Endodermal cell (in vitro differentiated cells): ENCODE data around the gene PPFIA2. TPM values are rescaled to one million over a fixed set of nuclear protein-coding genes. Genes with fewer than 3 reads are reported as not detected.
"Not testable (repeated sequence)": the region's sequence is repeated elsewhere in the genome, so short reads cannot be mapped to it uniquely, and the experiment has no call there.

Experiments used
- DNase-seq: peaks from one replicate; pipeline ENCODE4 v3.0.0-alpha.2; 2017
- H3K27ac ChIP-seq: 2 replicates; pipeline ENCODE4 v1.5.1; 2013; ENCODE audit warnings: mild to moderate bottlenecking, low read depth, low read length, moderate library complexity
- H3K27me3 ChIP-seq: 2 replicates; pipeline ENCODE4 v1.6.1; 2013; ENCODE audit warnings: mild to moderate bottlenecking, low read length, moderate library complexity; ENCODE audit not compliant: insufficient read depth, control insufficient read depth, poor library complexity, severe bottlenecking
- H3K36me3 ChIP-seq: 2 replicates; pipeline ENCODE4 v1.7.0; 2013; ENCODE audit warnings: mild to moderate bottlenecking, low read length, moderate library complexity; ENCODE audit not compliant: control insufficient read depth, insufficient read depth
- H3K4me1 ChIP-seq: one replicate; pipeline ENCODE4 v1.7.0; 2013; ENCODE audit warnings: low read length; ENCODE audit not compliant: control insufficient read depth, insufficient read depth
- H3K4me3 ChIP-seq: 2 replicates; pipeline ENCODE4 v1.5.1; 2013; ENCODE audit warnings: mild to moderate bottlenecking, low read length, moderate library complexity
- H3K9ac ChIP-seq: 2 replicates; pipeline ENCODE4 v1.6.1; 2013; ENCODE audit warnings: mild to moderate bottlenecking, low read length, moderate library complexity; ENCODE audit not compliant: poor library complexity, severe bottlenecking; ENCODE audit errors: extremely low read depth
- H3K9me3 ChIP-seq: 2 replicates; pipeline ENCODE4 v1.6.1; 2013; ENCODE audit warnings: mild to moderate bottlenecking, low read length, moderate library complexity; ENCODE audit not compliant: control insufficient read depth
- H3K27ac Mint-ChIP-seq: 2 replicates; pipeline ENCODE4 v1.8.0; 2020; ENCODE audit warnings: mixed read lengths
- H3K27me3 Mint-ChIP-seq: 2 replicates; pipeline ENCODE4 v1.8.0; 2021; ENCODE audit warnings: mild to moderate bottlenecking, mixed read lengths; ENCODE audit not compliant: insufficient read depth
- H3K36me3 Mint-ChIP-seq: 2 replicates; pipeline ENCODE4 v1.8.0; 2020; ENCODE audit warnings: low read depth, mixed read lengths
- H3K4me1 Mint-ChIP-seq: 2 replicates; pipeline ENCODE4 v1.8.0; 2020; ENCODE audit warnings: mixed read lengths
- H3K4me3 Mint-ChIP-seq: 2 replicates; pipeline ENCODE4 v1.8.0; 2020; ENCODE audit warnings: mild to moderate bottlenecking, moderate library complexity, mixed read lengths
- H3K9me3 Mint-ChIP-seq: 2 replicates; pipeline ENCODE4 v1.8.0; 2020; ENCODE audit warnings: mild to moderate bottlenecking, mixed read lengths
- CTCF ChIP-seq: fragments of 200-600 bp; sonication (generic); conservative IDR thresholded peaks from 2 replicates; pipeline ENCODE4 v1.5.0; 2021; ENCODE audit warnings: antibody characterized with exemption, mild to moderate bottlenecking
- WGBS, 2 experiments: methylation state at CpG; one replicate each; pipeline versions ENCODE4 v1.1.5 to v1.1.7; 2013; ENCODE audit warnings: missing lambda C conversion rate in 2 of 2, mixed read lengths in 1 of 2; ENCODE audit not compliant: insufficient coverage in 1 of 2, insufficient read length in 1 of 2; 5-methylcytosine and 5-hydroxymethylcytosine counted together
- total RNA-seq, 2 donors: library from RNA; stranded (reverse); fragmentation: NEBNext Ultra II Directional in 1 of 2; extraction: Animal tissue kit (Norgen Biotek cat#: 25700) in 1 of 2; gene quantifications; 2 replicates in 1 of 2; 3 replicates in 1 of 2; pipeline ENCODE4 v1.2.1, GENCODE V29; 2021

The PPFIA2 gene
- total RNA-seq, 2 donors from 2014 or later, result 1.2 TPM; not detected in 1

GRCh38 chr12:81211306-81211705 lies 547.8 kb downstream of the PPFIA2 start:
- Mint-ChIP-seq H3K27me3 (no peaks in the 10 kb centered on the region), H3K27ac (no peak overlapping the region), H3K4me1 (peaks cover 48% of the 10 kb centered on the region), H3K4me3 (no peak overlapping the region), H3K9me3 (no peaks in the 10 kb centered on the region), H3K36me3 (no peaks in the 10 kb centered on the region)
- Histone ChIP-seq H3K4me1 (peaks cover 12% of the 10 kb centered on the region), H3K27ac (no peak overlapping the region), H3K4me3 (no peak overlapping the region), H3K36me3 (no peaks in the 10 kb centered on the region), H3K9ac (no peak overlapping the region), H3K9me3 (no peaks in the 10 kb centered on the region), H3K27me3 (no peaks in the 10 kb centered on the region)
- no peak for TF ChIP-seq CTCF
- DNase-seq, result no peak
- WGBS, 2 experiments, result 100% methylated on average over 1 of the region's 1 CpG; no CpG with 5 or more reads in 1 of the 2 experiments

GRCh38 chr12:81209772-81210225 lies 549.4 kb downstream of the PPFIA2 start:
- not testable (repeated sequence) for H3K36me3 Mint-ChIP-seq, H3K9me3 Mint-ChIP-seq, H3K27ac ChIP-seq, H3K27me3 ChIP-seq, H3K4me3 Mint-ChIP-seq, H3K9me3 ChIP-seq, H3K27ac Mint-ChIP-seq, H3K4me3 ChIP-seq, H3K9ac ChIP-seq, H3K36me3 ChIP-seq, H3K27me3 Mint-ChIP-seq
- peaks cover 61% of the 10 kb centered on the region for H3K4me1 Mint-ChIP-seq
- DNase-seq, result peak; percentile 58
- peaks cover 24% of the 10 kb centered on the region for H3K4me1 ChIP-seq
- WGBS, 2 experiments, result 67 to 76% methylated on average over 1 to 2 of the region's 2 CpGs

GRCh38 chr12:81209012-81209411 lies 550.1 kb downstream of the PPFIA2 start:
- no peak for TF ChIP-seq CTCF
- Mint-ChIP-seq H3K4me1 (peaks cover 65% of the 10 kb centered on the region), H3K27me3 (no peaks in the 10 kb centered on the region), H3K27ac (no peak overlapping the region), H3K9me3 (no peaks in the 10 kb centered on the region), H3K36me3 (no peaks in the 10 kb centered on the region), H3K4me3 (peak overlapping the region; percentile 9)
- H3K4me3 ChIP-seq, result peak overlapping the region; percentile 25
- no peaks in the 10 kb centered on the region for H3K27me3 ChIP-seq
- no peak overlapping the region for H3K27ac ChIP-seq
- H3K4me1 ChIP-seq, result peaks cover 25% of the 10 kb centered on the region
- DNase-seq, result no peak
- H3K36me3 ChIP-seq, result no peaks in the 10 kb centered on the region
- no peak overlapping the region for H3K9ac ChIP-seq
- no peaks in the 10 kb centered on the region for H3K9me3 ChIP-seq
